Ishikawa (cell line): ENCODE results near the gene PRPS1.

Experiments used
- CEBPB ChIP-seq: IDR thresholded peaks from 2 replicates; pipeline ENCODE4 v1.6.1; 2012
- CREB1 ChIP-seq: IDR thresholded peaks from 2 replicates; pipeline ENCODE4 v1.6.1; 2012; ENCODE audit warnings: low read depth
- EGR1 ChIP-seq: IDR thresholded peaks from 2 replicates; pipeline ENCODE4 v1.6.1; 2012
- EP300 ChIP-seq: IDR thresholded peaks from 2 replicates; pipeline ENCODE4 v1.6.1; 2012; ENCODE audit warnings: borderline replicate concordance
- FOXM1 ChIP-seq: IDR thresholded peaks from 2 replicates; pipeline ENCODE4 v1.6.1; 2012; ENCODE audit warnings: low read depth, borderline replicate concordance
- NFIC ChIP-seq: IDR thresholded peaks from 2 replicates; pipeline ENCODE4 v1.6.1; 2012
- RAD21 ChIP-seq: IDR thresholded peaks from 2 replicates; pipeline ENCODE4 v1.6.1; 2012; ENCODE audit warnings: low read depth
- TAF1 ChIP-seq: IDR thresholded peaks from 2 replicates; pipeline ENCODE4 v1.6.1; 2012; ENCODE audit warnings: low read depth, mild to moderate bottlenecking
- TCF12 ChIP-seq: IDR thresholded peaks from 2 replicates; pipeline ENCODE4 v1.6.1; 2012; ENCODE audit warnings: low read depth
- TEAD4 ChIP-seq: IDR thresholded peaks from 2 replicates; pipeline ENCODE4 v1.6.1; 2012
- YY1 ChIP-seq: IDR thresholded peaks from 2 replicates; pipeline ENCODE4 v1.6.1; 2012; ENCODE audit warnings: low read depth
- ZBTB7A ChIP-seq: IDR thresholded peaks from 2 replicates; pipeline ENCODE4 v1.6.1; 2012; ENCODE audit warnings: low read depth
- TF ChIP-seq, protein P1 (sequence below): IDR thresholded peaks from 2 replicates; pipeline ENCODE4 v1.6.1; 2012
- TF ChIP-seq, protein P2 (sequence below): IDR thresholded peaks from 2 replicates; pipeline ENCODE4 v1.6.1; 2012; ENCODE audit warnings: low read depth, mild to moderate bottlenecking
- TF ChIP-seq, protein P3 (sequence below): IDR thresholded peaks from 2 replicates; pipeline ENCODE4 v1.6.1; 2012

The PRPS1 gene

DNA sequence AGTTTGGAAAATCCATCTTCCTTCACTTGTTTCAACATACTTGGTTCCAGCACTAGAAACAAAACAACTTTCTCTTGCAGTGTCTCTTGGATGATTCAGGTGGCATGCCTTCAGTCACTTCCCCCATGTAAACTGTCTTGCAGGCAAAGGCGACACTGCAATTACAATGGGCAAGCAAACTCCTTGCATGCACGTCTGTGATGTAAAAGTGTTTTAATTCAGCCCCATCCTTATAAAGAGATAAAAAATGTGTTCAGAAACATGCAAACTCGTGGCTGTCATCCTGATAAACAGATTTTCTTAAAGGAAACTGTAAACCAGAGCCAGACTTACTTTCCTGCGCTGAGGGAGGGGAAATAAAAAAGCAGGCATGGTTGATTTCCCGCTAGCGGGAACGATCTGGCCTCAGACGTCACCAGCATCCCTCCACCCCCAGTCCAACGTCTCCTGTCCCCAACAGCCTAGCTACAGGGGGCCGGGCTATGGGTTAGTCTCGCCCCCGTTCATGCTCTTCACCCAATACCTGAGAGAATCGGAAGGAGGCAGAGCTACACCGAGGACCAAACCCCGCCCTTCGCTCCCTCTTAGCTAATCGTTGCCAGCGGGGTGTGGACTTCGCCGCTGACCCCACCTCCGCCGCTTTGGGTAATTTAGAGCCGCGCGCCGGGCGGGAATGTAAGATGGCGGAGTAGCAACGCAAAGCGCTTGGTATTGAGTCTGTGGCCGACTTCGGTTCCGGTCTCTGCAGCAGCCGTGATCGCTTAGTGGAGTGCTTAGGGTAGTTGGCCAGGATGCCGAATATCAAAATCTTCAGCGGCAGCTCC lies at the start of gene PRPS1:
PRPS1 (plus strand) TSS at position 673 of the 824 bp plus-strand sequence; CDS start at position 792, 119 bp downstream.
- TF ChIP-seq, protein P1, sequence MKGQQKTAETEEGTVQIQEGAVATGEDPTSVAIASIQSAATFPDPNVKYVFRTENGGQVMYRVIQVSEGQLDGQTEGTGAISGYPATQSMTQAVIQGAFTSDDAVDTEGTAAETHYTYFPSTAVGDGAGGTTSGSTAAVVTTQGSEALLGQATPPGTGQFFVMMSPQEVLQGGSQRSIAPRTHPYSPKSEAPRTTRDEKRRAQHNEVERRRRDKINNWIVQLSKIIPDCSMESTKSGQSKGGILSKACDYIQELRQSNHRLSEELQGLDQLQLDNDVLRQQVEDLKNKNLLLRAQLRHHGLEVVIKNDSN = no peak
- TF ChIP-seq RAD21 (no peak), TEAD4 (peak; percentile 64), TCF12 (no peak), EP300 (no peak), ZBTB7A (no peak), FOXM1 (no peak), CREB1 (no peak), CEBPB (no peak), NFIC (no peak), YY1 (peak; percentile 88), TAF1 (peak; percentile 61; the same call in 1 of the 2 replicates), EGR1 (no peak)
- TF ChIP-seq, protein P2, sequence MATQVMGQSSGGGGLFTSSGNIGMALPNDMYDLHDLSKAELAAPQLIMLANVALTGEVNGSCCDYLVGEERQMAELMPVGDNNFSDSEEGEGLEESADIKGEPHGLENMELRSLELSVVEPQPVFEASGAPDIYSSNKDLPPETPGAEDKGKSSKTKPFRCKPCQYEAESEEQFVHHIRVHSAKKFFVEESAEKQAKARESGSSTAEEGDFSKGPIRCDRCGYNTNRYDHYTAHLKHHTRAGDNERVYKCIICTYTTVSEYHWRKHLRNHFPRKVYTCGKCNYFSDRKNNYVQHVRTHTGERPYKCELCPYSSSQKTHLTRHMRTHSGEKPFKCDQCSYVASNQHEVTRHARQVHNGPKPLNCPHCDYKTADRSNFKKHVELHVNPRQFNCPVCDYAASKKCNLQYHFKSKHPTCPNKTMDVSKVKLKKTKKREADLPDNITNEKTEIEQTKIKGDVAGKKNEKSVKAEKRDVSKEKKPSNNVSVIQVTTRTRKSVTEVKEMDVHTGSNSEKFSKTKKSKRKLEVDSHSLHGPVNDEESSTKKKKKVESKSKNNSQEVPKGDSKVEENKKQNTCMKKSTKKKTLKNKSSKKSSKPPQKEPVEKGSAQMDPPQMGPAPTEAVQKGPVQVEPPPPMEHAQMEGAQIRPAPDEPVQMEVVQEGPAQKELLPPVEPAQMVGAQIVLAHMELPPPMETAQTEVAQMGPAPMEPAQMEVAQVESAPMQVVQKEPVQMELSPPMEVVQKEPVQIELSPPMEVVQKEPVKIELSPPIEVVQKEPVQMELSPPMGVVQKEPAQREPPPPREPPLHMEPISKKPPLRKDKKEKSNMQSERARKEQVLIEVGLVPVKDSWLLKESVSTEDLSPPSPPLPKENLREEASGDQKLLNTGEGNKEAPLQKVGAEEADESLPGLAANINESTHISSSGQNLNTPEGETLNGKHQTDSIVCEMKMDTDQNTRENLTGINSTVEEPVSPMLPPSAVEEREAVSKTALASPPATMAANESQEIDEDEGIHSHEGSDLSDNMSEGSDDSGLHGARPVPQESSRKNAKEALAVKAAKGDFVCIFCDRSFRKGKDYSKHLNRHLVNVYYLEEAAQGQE = no peak
- TF ChIP-seq, protein P3, sequence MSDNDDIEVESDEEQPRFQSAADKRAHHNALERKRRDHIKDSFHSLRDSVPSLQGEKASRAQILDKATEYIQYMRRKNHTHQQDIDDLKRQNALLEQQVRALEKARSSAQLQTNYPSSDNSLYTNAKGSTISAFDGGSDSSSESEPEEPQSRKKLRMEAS = peak; percentile 57

DNA sequence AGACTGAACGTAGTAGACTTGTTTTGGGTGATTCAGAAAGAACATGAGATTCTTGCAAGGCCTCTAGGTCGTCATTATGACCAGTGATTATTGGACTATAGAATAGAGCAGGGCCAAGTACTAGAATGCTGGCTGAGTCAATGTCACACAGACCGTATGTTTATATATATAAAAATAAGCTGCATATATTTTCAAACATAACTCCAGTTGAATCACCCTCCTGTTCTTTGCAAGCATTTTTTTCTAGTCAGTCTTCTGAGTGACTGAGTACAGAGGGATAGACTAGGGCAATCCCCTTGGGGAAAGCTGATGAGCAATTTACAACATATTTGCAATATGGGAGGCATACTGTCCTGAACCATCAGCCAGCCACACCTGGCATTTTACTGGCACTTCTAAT lies 48.4 kb upstream of the PRPS1 start:
- no peak for TF ChIP-seq EP300
- TF ChIP-seq, protein P1 = no peak

DNA sequence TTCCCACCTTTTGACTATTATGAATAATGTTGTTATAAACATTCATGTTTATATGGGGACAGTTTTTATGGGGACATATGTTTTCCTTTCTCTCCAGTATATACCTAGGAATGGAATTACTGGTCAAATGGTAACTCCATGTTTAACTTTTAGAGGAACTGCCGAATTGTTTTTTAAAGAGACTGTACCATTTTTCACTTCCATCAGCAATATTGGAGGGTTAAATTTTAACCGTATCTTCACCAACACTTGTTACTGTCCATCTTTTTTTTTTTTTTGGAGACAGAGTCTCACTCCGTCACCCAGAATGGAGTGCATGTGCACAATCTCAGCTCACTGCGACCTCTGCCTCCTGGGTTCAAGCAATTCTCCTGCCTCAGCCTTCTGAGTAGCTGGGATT lies 46.4 kb upstream of the PRPS1 start:
- TF ChIP-seq YY1 (no peak), TEAD4 (no peak), NFIC (no peak), FOXM1 (no peak), EP300 (no peak), TAF1 (no peak), RAD21 (no peak), CEBPB (no peak), EGR1 (no peak), ZBTB7A (no peak), CREB1 (no peak), TCF12 (no peak)
- TF ChIP-seq, protein P3 = no peak
- TF ChIP-seq, protein P1 = no peak
- TF ChIP-seq, protein P2 = no peak

DNA sequence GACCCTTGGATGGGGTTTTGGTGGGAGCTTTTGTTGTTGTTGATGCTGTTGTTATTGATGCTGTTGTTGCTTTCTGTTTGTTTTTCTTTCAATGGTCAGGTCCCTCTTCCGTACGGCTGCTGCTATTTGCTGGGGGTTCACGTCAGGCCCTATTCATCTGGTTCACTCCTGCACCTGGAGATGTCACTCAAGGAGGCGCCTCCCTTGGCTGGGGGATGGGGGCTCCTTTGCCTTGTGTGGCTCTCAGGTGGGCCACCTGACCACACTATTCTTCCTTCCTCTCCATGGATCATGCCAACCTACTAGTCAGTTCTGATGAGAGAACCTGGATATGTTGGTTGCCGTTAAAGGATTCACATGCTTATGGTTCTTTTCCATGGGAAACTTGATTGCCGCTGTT lies 39.1 kb upstream of the PRPS1 start:
- no peak for TF ChIP-seq TCF12
- no peak for TF ChIP-seq EGR1
- TF ChIP-seq, protein P1 = no peak
- no peak for TF ChIP-seq RAD21

DNA sequence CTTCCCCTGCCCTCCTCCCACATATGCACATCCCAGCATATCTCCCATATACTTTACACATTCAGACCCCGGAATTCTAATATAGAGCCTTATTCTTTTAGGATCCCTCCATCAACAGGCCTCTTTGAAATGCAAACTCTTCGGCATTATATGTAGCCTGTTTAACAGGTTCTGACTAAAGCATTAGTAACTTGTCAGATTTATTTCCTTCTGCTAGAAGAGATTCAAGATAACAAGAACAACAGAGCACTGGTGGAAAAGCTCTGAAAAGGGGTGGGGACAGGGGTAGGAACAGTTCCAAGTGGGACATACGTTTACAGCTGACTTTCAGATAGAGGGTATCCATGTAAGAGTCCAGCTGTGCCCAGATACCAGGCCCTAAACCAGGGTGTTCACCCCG lies 31.7 kb upstream of the PRPS1 start:
- no peak for TF ChIP-seq CREB1
- TF ChIP-seq TCF12 = no peak
- no peak for TF ChIP-seq RAD21
- TF ChIP-seq, protein P1 = no peak
- no peak for TF ChIP-seq NFIC
- TF ChIP-seq FOXM1 = no peak
- no peak for TF ChIP-seq YY1
- no peak for TF ChIP-seq EGR1
- TF ChIP-seq TEAD4 = no peak
- TF ChIP-seq, protein P2 = no peak
- TF ChIP-seq, protein P3 = no peak
- TF ChIP-seq TAF1 = no peak
- TF ChIP-seq EP300 = no peak
- no peak for TF ChIP-seq ZBTB7A
- TF ChIP-seq CEBPB = no peak
